DND-41 (cell line): Measurements from ENCODE around the gene IMPACT.

ENCODE experiments used
- ATAC-seq: fragments of 200-7000 bp; cut with Tn5 transposase; 3 replicates; pipeline ENCODE4 v1.9.1; 2021; ENCODE audit warnings: low read depth; ENCODE audit not compliant: insufficient read depth
- DNase-seq: peaks from one replicate; pipeline ENCODE4 v3.0.0-alpha.2; 2020
- H2AFZ ChIP-seq: 2 replicates; pipeline ENCODE4 v1.6.0; 2012; ENCODE audit warnings: low read depth, low read length
- H3K27ac ChIP-seq: 2 replicates; pipeline ENCODE4 v1.5.1; 2012; ENCODE audit warnings: low read length, inconsistent platforms
- H3K27me3 ChIP-seq: fragments of 200-600 bp; sonication (generic); 2 replicates; pipeline ENCODE4 v1.6.0; 2012; ENCODE audit warnings: low read length, mild to moderate bottlenecking, inconsistent platforms; ENCODE audit not compliant: insufficient read depth, poor library complexity
- H3K36me3 ChIP-seq: 2 replicates; pipeline ENCODE4 v1.5.1; 2012; ENCODE audit warnings: low read length, inconsistent platforms; ENCODE audit not compliant: insufficient read depth
- H3K4me1 ChIP-seq: 2 replicates; pipeline ENCODE4 v1.5.1; 2012; ENCODE audit warnings: mild to moderate bottlenecking, low read length; ENCODE audit not compliant: insufficient read depth
- H3K4me2 ChIP-seq: 2 replicates; pipeline ENCODE4 v1.6.0; 2012; ENCODE audit warnings: mild to moderate bottlenecking, moderate library complexity, low read length, inconsistent platforms; ENCODE audit not compliant: insufficient read depth
- H3K4me3 ChIP-seq, 2 experiments: fragments of 200-600 bp in 1 of 2; shearing (Covaris generic) in 1 of 2; 2 replicates each; pipeline ENCODE4 v1.5.1; 2012 to 2016; ENCODE audit warnings: inconsistent platforms in 2 of 2, low read length in 2 of 2, mild to moderate bottlenecking in 2 of 2, low read depth in 1 of 2, moderate library complexity in 1 of 2
- H3K79me2 ChIP-seq: 2 replicates; pipeline ENCODE4 v1.6.0; 2012; ENCODE audit warnings: low read length, inconsistent platforms; ENCODE audit not compliant: insufficient read depth
- H3K9ac ChIP-seq: 2 replicates; pipeline ENCODE4 v1.6.0; 2012; ENCODE audit warnings: low read depth, mild to moderate bottlenecking, inconsistent platforms, low read length, moderate library complexity
- H3K9me3 ChIP-seq: 2 replicates; pipeline ENCODE4 v1.5.1; 2012; ENCODE audit warnings: low read length, moderate library complexity, mild to moderate bottlenecking, inconsistent platforms; ENCODE audit not compliant: insufficient read depth, severe bottlenecking
- H4K20me1 ChIP-seq: 2 replicates; pipeline ENCODE4 v1.6.0; 2012; ENCODE audit warnings: low read length; ENCODE audit not compliant: insufficient read depth
- EZH2 ChIP-seq: IDR thresholded peaks from 3 replicates; pipeline ENCODE4 v1.6.1; 2012; ENCODE audit warnings: borderline replicate concordance, low read depth, mild to moderate bottlenecking, moderate library complexity, low read length, inconsistent platforms; ENCODE audit not compliant: severe bottlenecking
- TF ChIP-seq, protein P1 (sequence below): IDR thresholded peaks from 2 replicates; pipeline ENCODE4 v1.5.1; 2012; ENCODE audit warnings: borderline replicate concordance, low read length, moderate library complexity, mild to moderate bottlenecking; ENCODE audit not compliant: poor library complexity, severe bottlenecking; ENCODE audit errors: extremely low read depth

The IMPACT gene

DNA sequence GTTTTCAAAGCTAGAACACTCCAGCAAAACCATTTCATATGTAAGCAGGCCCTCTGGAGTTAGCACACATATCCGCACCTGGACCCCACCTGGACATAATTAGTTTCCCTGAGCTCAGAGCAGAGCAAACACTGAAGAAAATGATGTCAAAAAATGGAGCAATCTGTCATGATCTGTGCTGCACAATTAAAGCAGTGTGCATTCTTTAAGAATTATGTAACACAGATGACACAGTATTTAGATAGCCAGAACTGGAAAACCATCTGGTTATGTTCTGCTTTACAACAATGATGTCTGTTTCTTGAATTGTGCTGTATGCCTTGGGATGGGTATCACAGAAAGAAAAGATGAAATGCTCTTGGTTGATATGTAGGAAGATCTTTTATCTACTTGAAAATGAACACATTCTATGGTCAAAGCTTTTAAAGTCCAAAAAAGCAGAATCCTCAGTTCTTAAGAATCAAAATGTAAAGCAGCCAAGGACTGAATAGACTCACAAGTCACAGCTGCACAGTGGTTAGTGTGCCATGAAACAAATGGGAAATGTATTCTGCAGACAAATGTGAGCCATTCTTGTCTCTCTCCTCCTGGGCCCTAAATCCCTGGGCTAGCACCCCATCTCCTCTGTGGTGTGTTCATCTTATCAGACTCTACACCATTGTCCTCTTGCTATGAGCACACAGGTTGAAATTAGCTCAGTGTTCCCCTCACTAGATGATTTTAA lies 70.7 kb downstream of the IMPACT start:
- H3K4me1 ChIP-seq = no peaks in the 10 kb centered on the region
- TF ChIP-seq EZH2 = no peak
- TF ChIP-seq, protein P1, sequence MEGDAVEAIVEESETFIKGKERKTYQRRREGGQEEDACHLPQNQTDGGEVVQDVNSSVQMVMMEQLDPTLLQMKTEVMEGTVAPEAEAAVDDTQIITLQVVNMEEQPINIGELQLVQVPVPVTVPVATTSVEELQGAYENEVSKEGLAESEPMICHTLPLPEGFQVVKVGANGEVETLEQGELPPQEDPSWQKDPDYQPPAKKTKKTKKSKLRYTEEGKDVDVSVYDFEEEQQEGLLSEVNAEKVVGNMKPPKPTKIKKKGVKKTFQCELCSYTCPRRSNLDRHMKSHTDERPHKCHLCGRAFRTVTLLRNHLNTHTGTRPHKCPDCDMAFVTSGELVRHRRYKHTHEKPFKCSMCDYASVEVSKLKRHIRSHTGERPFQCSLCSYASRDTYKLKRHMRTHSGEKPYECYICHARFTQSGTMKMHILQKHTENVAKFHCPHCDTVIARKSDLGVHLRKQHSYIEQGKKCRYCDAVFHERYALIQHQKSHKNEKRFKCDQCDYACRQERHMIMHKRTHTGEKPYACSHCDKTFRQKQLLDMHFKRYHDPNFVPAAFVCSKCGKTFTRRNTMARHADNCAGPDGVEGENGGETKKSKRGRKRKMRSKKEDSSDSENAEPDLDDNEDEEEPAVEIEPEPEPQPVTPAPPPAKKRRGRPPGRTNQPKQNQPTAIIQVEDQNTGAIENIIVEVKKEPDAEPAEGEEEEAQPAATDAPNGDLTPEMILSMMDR = no peak
- no peak overlapping the region for H3K4me3 ChIP-seq

DNA sequence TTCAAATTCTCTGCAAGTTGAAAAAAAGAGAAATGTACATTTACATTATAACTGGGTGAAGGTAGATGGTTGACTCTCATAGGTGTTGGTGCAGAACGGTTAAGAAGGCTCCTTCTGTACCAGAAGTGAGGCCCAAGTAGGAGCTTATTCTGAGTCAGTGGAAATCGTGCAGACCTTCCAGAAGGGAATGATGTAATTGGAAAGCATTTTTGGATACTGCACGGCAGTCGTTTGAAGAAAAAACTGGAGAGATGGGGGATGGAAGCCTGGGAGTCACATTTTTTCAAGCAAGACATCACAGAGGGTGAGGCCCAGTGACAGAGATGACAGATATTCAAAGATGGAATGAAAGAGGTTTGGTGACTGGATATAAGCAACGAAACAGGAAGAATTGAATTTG lies 73.3 kb downstream of the IMPACT start:
- Histone ChIP-seq H3K4me1 (no peaks in the 10 kb centered on the region), H3K4me2 (no peak overlapping the region), H3K27me3 (peaks cover 4% of the 10 kb centered on the region), H3K79me2 (no peaks in the 10 kb centered on the region), H2AFZ (no peak overlapping the region), H4K20me1 (no peaks in the 10 kb centered on the region), H3K9me3 (no peaks in the 10 kb centered on the region), H3K9ac (no peak overlapping the region), H3K4me3 (no peak overlapping the region), H3K27ac (no peak overlapping the region), H3K36me3 (no peaks in the 10 kb centered on the region)
- ATAC-seq (no peak), DNase-seq (no peak)
- no peak for TF ChIP-seq EZH2
- TF ChIP-seq, protein P1 = no peak

More for the DNA sequence above, 70.7 kb downstream of the IMPACT start:
- Histone ChIP-seq H3K9me3 (no peaks in the 10 kb centered on the region), H3K36me3 (no peaks in the 10 kb centered on the region), H3K27ac (no peak overlapping the region), H4K20me1 (no peaks in the 10 kb centered on the region), H3K27me3 (no peaks in the 10 kb centered on the region), H3K4me2 (no peak overlapping the region), H2AFZ (no peak overlapping the region), H3K79me2 (no peaks in the 10 kb centered on the region), H3K9ac (no peak overlapping the region)
- no peak for ATAC-seq
- DNase-seq = no peak

DNA sequence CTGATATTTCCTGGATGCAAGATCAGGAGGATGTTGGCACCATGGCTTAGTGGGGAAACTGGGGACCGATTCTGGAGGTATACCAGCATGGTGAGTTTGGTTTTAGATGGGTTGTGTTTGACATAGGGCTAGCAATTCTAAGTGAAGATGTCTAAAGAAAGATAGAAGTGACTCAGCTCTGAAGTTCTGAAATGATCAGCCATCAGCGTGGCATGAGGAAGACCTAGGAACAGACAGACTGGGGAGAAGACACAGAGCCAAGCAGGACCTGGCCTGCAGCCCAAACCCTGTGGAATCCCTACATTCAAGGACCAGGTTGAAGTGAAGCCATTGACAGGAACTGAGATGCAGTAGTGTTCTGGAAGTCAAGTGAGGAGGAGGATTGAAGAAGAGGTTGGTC lies 73.7 kb downstream of the IMPACT start:
- Histone ChIP-seq H3K27me3 (peaks cover 4% of the 10 kb centered on the region), H3K9me3 (no peaks in the 10 kb centered on the region), H4K20me1 (no peaks in the 10 kb centered on the region), H3K36me3 (no peaks in the 10 kb centered on the region), H3K4me2 (no peak overlapping the region), H3K27ac (no peak overlapping the region), H3K4me3 (no peak overlapping the region), H3K9ac (no peak overlapping the region), H2AFZ (no peak overlapping the region), H3K79me2 (no peaks in the 10 kb centered on the region), H3K4me1 (no peaks in the 10 kb centered on the region)
- no peak for ATAC-seq
- DNase-seq = no peak
- no peak for TF ChIP-seq EZH2
- TF ChIP-seq, protein P1 = no peak
